GM12878 (cell line): Measurements from ENCODE around the gene PLCB2. TPM values are rescaled to one million over a fixed set of nuclear protein-coding genes. Genes with fewer than 3 reads are reported as not detected.

ENCODE experiments used
- ATAC-seq: fragments of 200-7000 bp; cut with Tn5 transposase; 3 replicates; pipeline ENCODE4 v1.9.1; 2020; ENCODE audit warnings: mild to moderate bottlenecking, moderate library complexity
- BruUV-seq: library from RNA; stranded (reverse); fragments of 400-500 nt; replicated peaks from 2 replicates; lab custom pipeline; 2021; lab: Mats Ljungman, UMichigan
- CTCF ChIA-PET: fragments of 300-600 bp; sonication (Branson Sonifier 250); formaldehyde crosslinking; extraction: SDS; loops from one replicate; lab custom pipeline; 2021; ENCODE audit warnings: inconsistent platforms; lab: Yijun Ruan, JAX
- POLR2A ChIA-PET: fragments of 350-600 bp; formaldehyde crosslinking; extraction: SDS; loops from one replicate; lab custom pipeline; 2021; ENCODE audit warnings: inconsistent platforms; lab: Charles Lee
- RAD21 ChIA-PET: fragments of 300-600 bp; sonication (Branson Sonifier 250); formaldehyde crosslinking; loops from one replicate; lab custom pipeline; 2023; ENCODE audit warnings: antibody characterized with exemption; ENCODE audit not compliant: unreplicated experiment; lab: Charles Lee
- SMC1A ChIA-PET: fragments of 300-600 bp; sonication (Branson Sonifier 250); formaldehyde crosslinking; loops from one replicate; lab custom pipeline; 2023; ENCODE audit not compliant: unreplicated experiment, uncharacterized antibody; lab: Charles Lee
- DNase-seq: peaks from one replicate; pipeline ENCODE4 v3.0.0-alpha.2; 2011; ENCODE audit warnings: low read depth, low spot score
- FAIRE-seq: peaks from 3 replicates; lab custom pipeline; 2011; peaks lifted over from hg19 to GRCh38; lab: Jason Lieb, UNC
- H2AFZ ChIP-seq: 2 replicates; pipeline ENCODE4 v1.6.0; 2011; ENCODE audit warnings: low read depth, low read length, control low read depth; ENCODE audit not compliant: control insufficient read depth
- H3K27ac ChIP-seq: 2 replicates; pipeline ENCODE4 v1.5.1; 2011; ENCODE audit warnings: control low read depth; ENCODE audit not compliant: control insufficient read depth, insufficient read depth
- H3K27me3 ChIP-seq, 2 experiments: replicated peaks in 1 of 2; 2 replicates each; pipeline versions ENCODE4 v1.6.0 to v1.6.1; 2011; ENCODE audit warnings: low read length in 1 of 2; ENCODE audit not compliant: control insufficient read depth in 2 of 2, insufficient read depth in 2 of 2
- H3K36me3 ChIP-seq, 2 experiments: 2 replicates each; pipeline ENCODE4 v1.5.1; 2011; ENCODE audit warnings: low read length in 1 of 2; ENCODE audit not compliant: control insufficient read depth in 2 of 2, insufficient read depth in 2 of 2
- H3K4me1 ChIP-seq: 2 replicates; pipeline ENCODE4 v1.6.1; 2011; ENCODE audit warnings: mild to moderate bottlenecking, low read length, moderate library complexity, mixed read lengths; ENCODE audit not compliant: control insufficient read depth, insufficient read depth
- H3K4me2 ChIP-seq: 2 replicates; pipeline ENCODE4 v1.6.0; 2011; ENCODE audit warnings: control low read depth; ENCODE audit not compliant: control insufficient read depth, insufficient read depth
- H3K4me3 ChIP-seq: fragments of 200-600 bp; sonication (generic); 2 replicates; pipeline ENCODE4 v1.5.1; 2016
- H3K79me2 ChIP-seq: 2 replicates; pipeline ENCODE4 v1.6.0; 2011; ENCODE audit warnings: low read length; ENCODE audit not compliant: control insufficient read depth, insufficient read depth
- H3K9ac ChIP-seq: 2 replicates; pipeline ENCODE4 v1.8.0; 2011; ENCODE audit warnings: low read length, control low read depth, mixed read lengths; ENCODE audit not compliant: control insufficient read depth, insufficient read depth
- H3K9me3 ChIP-seq: replicated peaks from 3 replicates; pipeline ENCODE4 v1.5.1; 2011; ENCODE audit warnings: mild to moderate bottlenecking, low read length; ENCODE audit not compliant: control insufficient read depth, insufficient read depth
- H4K20me1 ChIP-seq: 2 replicates; pipeline ENCODE4 v1.6.0; 2011; ENCODE audit not compliant: control insufficient read depth, insufficient read depth
- EZH2 ChIP-seq: IDR thresholded peaks from 2 replicates; pipeline ENCODE4 v1.6.1; 2012; ENCODE audit warnings: low read depth, mild to moderate bottlenecking, control low read depth, inconsistent platforms, low read length, borderline replicate concordance; ENCODE audit not compliant: control insufficient read depth
- KAT2A ChIP-seq: conservative IDR thresholded peaks from 2 replicates; pipeline ENCODE4 v1.6.1; 2011; ENCODE audit warnings: low read depth, low read length; ENCODE audit not compliant: control insufficient read depth
- KLF5 ChIP-seq: fragments of 450-650 bp; IDR thresholded peaks from 2 replicates; pipeline ENCODE4 v1.6.1; 2014; ENCODE audit warnings: mild to moderate bottlenecking; ENCODE audit not compliant: partially characterized antibody
- NRF1 ChIP-seq: conservative IDR thresholded peaks from 2 replicates; pipeline ENCODE4 v1.6.1; 2011; ENCODE audit warnings: mild to moderate bottlenecking, low read depth, low read length, improper control_type of control experiment
- STAT3 ChIP-seq: IDR thresholded peaks from 2 replicates; pipeline ENCODE4 v1.6.1; 2011; ENCODE audit warnings: low read depth, low read length, improper control_type of control experiment
- WRNIP1 ChIP-seq: IDR thresholded peaks from 2 replicates; pipeline ENCODE4 v1.6.1; 2011; ENCODE audit warnings: low read depth, low read length, improper control_type of control experiment, borderline replicate concordance
- ZNF24 ChIP-seq: fragments of 450-650 bp; IDR thresholded peaks from 2 replicates; pipeline ENCODE4 v1.6.1; 2017; ENCODE audit warnings: antibody characterized with exemption, mild to moderate bottlenecking
- ZSCAN29 ChIP-seq: fragments of 450-650 bp; IDR thresholded peaks from 2 replicates; pipeline ENCODE4 v1.6.1; 2017; ENCODE audit warnings: mild to moderate bottlenecking, moderate library complexity
- WGBS: methylation state at CpG from one replicate; pipeline ENCODE4 v1.1.6; 2016; ENCODE audit warnings: low lambda C conversion rate; ENCODE audit not compliant: insufficient replicate concordance, insufficient coverage; ENCODE audit errors: missing lambda C conversion rate; 5-methylcytosine and 5-hydroxymethylcytosine counted together
- in situ Hi-C: fragments of 300-500 bp; cut with MboI; formaldehyde crosslinking; loops from 9 replicates; pipeline ENCODE4 v1.14.3; 2018; ENCODE audit warnings: mixed read lengths
- intact Hi-C: fragments of 100-400 bp; cut with micrococcal nuclease; formaldehyde crosslinking; loops from one replicate; pipeline ENCODE4 v1.14.2; 2022; ENCODE audit not compliant: unreplicated experiment
- polyA plus RNA-seq, 11 experiments: library from polyadenylated mRNA; depleted of rRNA in 4 of 11; unstranded in 6 of 11; stranded (reverse) in 5 of 11; fragments of >200 nt; fragmentation: Nextera tagmentation in 4 of 11; fragmentation: Illumina TruSeq in 1 of 11; extraction: Ambion mirVana in 4 of 11; extraction: Trizol in 1 of 11; gene quantifications; 1 replicate in 1 of 11; 2 replicates in 10 of 11; pipeline versions ENCODE4 v1.2.1 to v1.2.3, GENCODE V29; 2011 to 2016; ENCODE audit warnings: inconsistent platforms in 2 of 11, missing spikeins in 2 of 11, low read depth in 1 of 11
- total RNA-seq, 4 experiments: library from RNA; depleted of rRNA in 3 of 4; stranded (reverse); fragments of >200 nt in 3 of 4; fragmentation: Illumina TruSeq in 1 of 4; extraction: Trizol in 1 of 4; gene quantifications; 2 replicates each; pipeline versions ENCODE4 v1.2.1 to v1.2.3, GENCODE V29; 2013 to 2021
- TF ChIP-seq, protein P1 (sequence below): fragments of 150-350 bp; IDR thresholded peaks from 2 replicates; pipeline ENCODE4 v1.6.1; 2016; ENCODE audit warnings: low read depth, low read length
- TF ChIP-seq, protein P2 (sequence below): fragments of 450-650 bp; IDR thresholded peaks from 2 replicates; pipeline ENCODE4 v1.6.1; 2018; ENCODE audit warnings: mild to moderate bottlenecking, low read depth, moderate library complexity; ENCODE audit not compliant: partially characterized antibody
- TF ChIP-seq, protein P3 (sequence below): fragments of 450-650 bp; IDR thresholded peaks from 2 replicates; pipeline ENCODE4 v1.6.1; 2017; ENCODE audit warnings: low read depth, mild to moderate bottlenecking, moderate library complexity
- TF ChIP-seq, protein P4 (sequence below): IDR thresholded peaks from 2 replicates; pipeline ENCODE4 v1.6.1; 2011; ENCODE audit warnings: low read depth, mild to moderate bottlenecking, low read length, moderate library complexity, borderline replicate concordance; ENCODE audit errors: extremely low read depth
- TF ChIP-seq, protein P5 (sequence below): IDR thresholded peaks from 2 replicates; pipeline ENCODE4 v1.6.1; 2012; ENCODE audit warnings: low read depth, low read length, improper control_type of control experiment

PLCB2 gene
- total and polyA plus RNA-seq, 10 of the 15 experiments (the other 5 are each of a cell fraction or from before 2014, with no cell fraction given): 1.2 to 39.4 (median 10.7) TPM

DNA sequence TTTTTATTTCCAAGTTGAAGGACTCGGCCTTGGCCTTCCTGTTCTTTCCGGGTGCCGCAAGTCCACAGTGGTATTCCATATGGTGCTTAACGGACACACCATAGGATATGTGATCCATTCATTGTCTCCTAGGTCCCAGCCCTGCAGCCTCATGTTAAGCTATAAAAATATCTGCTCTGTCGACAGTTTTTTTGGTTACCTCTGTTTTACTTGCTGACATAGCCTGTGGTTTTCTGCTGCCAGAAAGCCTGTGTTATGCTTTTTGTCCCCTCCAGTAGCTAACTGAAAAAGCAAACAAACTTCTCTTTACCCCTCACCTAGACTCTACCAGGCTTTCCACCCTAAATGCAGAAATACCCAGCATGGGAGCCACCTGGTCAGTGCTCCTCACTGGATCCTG, 21.0 kb upstream of the PLCB2 start:
- whole genome bisulfite sequencing: 76% methylated on average over 5 of the region's 5 CpGs
- Histone ChIP-seq H3K4me3 (no peak overlapping the region), H3K9ac (no peak overlapping the region), H3K79me2 (no peaks in the 10 kb centered on the region), H4K20me1 (no peaks in the 10 kb centered on the region), H3K4me1 (no peaks in the 10 kb centered on the region; the same call in 1 of the 2 replicates), H3K9me3 (no peaks in the 10 kb centered on the region), H3K27me3 (no peaks in the 10 kb centered on the region), H3K36me3 (no peaks in the 10 kb centered on the region), H2AFZ (no peak overlapping the region), H3K27ac (no peak overlapping the region), H3K4me2 (no peak overlapping the region)
- intact Hi-C loops (no loop called here), in situ Hi-C loops (no loop called here)
- RAD21 ChIA-PET: interaction anchor here (0.8 kb wide), 1 partner anchor 9 kb away, joined by 4 read pairs; no protein-coding TSS in a partner anchor
- ATAC-seq: no peak
- POLR2A ChIA-PET: interaction anchor here (0.6 to 1.1 kb wide), 3 partner anchors 10 to 524 kb away, joined by 3 to 5 read pairs (median 4); partner anchors contain the start of gene IVD
- BruUV-seq: no TSS peak
- TF ChIP-seq, protein P1, sequence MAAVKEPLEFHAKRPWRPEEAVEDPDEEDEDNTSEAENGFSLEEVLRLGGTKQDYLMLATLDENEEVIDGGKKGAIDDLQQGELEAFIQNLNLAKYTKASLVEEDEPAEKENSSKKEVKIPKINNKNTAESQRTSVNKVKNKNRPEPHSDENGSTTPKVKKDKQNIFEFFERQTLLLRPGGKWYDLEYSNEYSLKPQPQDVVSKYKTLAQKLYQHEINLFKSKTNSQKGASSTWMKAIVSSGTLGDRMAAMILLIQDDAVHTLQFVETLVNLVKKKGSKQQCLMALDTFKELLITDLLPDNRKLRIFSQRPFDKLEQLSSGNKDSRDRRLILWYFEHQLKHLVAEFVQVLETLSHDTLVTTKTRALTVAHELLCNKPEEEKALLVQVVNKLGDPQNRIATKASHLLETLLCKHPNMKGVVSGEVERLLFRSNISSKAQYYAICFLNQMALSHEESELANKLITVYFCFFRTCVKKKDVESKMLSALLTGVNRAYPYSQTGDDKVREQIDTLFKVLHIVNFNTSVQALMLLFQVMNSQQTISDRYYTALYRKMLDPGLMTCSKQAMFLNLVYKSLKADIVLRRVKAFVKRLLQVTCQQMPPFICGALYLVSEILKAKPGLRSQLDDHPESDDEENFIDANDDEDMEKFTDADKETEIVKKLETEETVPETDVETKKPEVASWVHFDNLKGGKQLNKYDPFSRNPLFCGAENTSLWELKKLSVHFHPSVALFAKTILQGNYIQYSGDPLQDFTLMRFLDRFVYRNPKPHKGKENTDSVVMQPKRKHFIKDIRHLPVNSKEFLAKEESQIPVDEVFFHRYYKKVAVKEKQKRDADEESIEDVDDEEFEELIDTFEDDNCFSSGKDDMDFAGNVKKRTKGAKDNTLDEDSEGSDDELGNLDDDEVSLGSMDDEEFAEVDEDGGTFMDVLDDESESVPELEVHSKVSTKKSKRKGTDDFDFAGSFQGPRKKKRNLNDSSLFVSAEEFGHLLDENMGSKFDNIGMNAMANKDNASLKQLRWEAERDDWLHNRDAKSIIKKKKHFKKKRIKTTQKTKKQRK: no peak
- TF ChIP-seq ZNF24 (no peak), WRNIP1 (no peak), EZH2 (no peak), STAT3 (no peak), KAT2A (no peak), NRF1 (no peak), ZSCAN29 (no peak), KLF5 (no peak)
- TF ChIP-seq, protein P2, sequence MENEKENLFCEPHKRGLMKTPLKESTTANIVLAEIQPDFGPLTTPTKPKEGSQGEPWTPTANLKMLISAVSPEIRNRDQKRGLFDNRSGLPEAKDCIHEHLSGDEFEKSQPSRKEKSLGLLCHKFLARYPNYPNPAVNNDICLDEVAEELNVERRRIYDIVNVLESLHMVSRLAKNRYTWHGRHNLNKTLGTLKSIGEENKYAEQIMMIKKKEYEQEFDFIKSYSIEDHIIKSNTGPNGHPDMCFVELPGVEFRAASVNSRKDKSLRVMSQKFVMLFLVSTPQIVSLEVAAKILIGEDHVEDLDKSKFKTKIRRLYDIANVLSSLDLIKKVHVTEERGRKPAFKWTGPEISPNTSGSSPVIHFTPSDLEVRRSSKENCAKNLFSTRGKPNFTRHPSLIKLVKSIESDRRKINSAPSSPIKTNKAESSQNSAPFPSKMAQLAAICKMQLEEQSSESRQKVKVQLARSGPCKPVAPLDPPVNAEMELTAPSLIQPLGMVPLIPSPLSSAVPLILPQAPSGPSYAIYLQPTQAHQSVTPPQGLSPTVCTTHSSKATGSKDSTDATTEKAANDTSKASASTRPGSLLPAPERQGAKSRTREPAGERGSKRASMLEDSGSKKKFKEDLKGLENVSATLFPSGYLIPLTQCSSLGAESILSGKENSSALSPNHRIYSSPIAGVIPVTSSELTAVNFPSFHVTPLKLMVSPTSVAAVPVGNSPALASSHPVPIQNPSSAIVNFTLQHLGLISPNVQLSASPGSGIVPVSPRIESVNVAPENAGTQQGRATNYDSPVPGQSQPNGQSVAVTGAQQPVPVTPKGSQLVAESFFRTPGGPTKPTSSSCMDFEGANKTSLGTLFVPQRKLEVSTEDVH: no peak
- TF ChIP-seq, protein P3, sequence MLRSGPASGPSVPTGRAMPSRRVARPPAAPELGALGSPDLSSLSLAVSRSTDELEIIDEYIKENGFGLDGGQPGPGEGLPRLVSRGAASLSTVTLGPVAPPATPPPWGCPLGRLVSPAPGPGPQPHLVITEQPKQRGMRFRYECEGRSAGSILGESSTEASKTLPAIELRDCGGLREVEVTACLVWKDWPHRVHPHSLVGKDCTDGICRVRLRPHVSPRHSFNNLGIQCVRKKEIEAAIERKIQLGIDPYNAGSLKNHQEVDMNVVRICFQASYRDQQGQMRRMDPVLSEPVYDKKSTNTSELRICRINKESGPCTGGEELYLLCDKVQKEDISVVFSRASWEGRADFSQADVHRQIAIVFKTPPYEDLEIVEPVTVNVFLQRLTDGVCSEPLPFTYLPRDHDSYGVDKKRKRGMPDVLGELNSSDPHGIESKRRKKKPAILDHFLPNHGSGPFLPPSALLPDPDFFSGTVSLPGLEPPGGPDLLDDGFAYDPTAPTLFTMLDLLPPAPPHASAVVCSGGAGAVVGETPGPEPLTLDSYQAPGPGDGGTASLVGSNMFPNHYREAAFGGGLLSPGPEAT: no peak
- TF ChIP-seq, protein P4, sequence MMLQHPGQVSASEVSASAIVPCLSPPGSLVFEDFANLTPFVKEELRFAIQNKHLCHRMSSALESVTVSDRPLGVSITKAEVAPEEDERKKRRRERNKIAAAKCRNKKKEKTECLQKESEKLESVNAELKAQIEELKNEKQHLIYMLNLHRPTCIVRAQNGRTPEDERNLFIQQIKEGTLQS: no peak
- TF ChIP-seq, protein P5, sequence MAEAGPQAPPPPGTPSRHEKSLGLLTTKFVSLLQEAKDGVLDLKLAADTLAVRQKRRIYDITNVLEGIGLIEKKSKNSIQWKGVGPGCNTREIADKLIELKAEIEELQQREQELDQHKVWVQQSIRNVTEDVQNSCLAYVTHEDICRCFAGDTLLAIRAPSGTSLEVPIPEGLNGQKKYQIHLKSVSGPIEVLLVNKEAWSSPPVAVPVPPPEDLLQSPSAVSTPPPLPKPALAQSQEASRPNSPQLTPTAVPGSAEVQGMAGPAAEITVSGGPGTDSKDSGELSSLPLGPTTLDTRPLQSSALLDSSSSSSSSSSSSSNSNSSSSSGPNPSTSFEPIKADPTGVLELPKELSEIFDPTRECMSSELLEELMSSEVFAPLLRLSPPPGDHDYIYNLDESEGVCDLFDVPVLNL: no peak
- CTCF ChIA-PET: interaction anchor here (1.0 to 6.7 kb wide), 10 partner anchors 10 to 111 kb away, joined by 3 to 103 read pairs (median 6); partner anchors contain the start of gene CCDC9B
- no peak for DNase-seq
- no peak for FAIRE-seq
- SMC1A ChIA-PET: interaction anchor here (1.5 to 5.7 kb wide), 2 partner anchors 9 to 12 kb away, joined by 5 to 31 read pairs; no protein-coding TSS in a partner anchor
